K562 (cell line): ENCODE data around the gene CACNG1. TPM values are rescaled to one million over a fixed set of nuclear protein-coding genes. Genes with fewer than 3 reads are reported as not detected.

Experiments used
- ATAC-seq: fragments of 200-7000 bp; cut with Tn5 transposase; 3 replicates; pipeline ENCODE4 v1.9.1; 2020; ENCODE audit warnings: moderate library complexity
- BruUV-seq: library from RNA; stranded (reverse); fragments of 400-500 nt; replicated peaks from 2 replicates; lab custom pipeline; 2021; lab: Mats Ljungman, UMichigan
- CTCF ChIA-PET: fragments of 300-600 bp; formaldehyde crosslinking; extraction: SDS; loops from one replicate; lab custom pipeline; 2021; ENCODE audit warnings: low intra/inter-chr PET ratio; lab: Yijun Ruan, JAX
- POLR2A ChIA-PET: fragments of 300-600, 350-650 bp; sonication (Branson Sonifier 250); formaldehyde crosslinking; extraction: SDS; loops from one replicate; lab custom pipeline; 2021; ENCODE audit warnings: antibody characterized with exemption, inconsistent platforms; lab: Yijun Ruan, JAX
- DNase-seq, 4 experiments: peaks; one replicate each; pipeline versions ENCODE4 v3.0.0 to v3.0.0-alpha.2; 2011 to 2018; ENCODE audit warnings: low spot score in 3 of 4, mixed read lengths in 3 of 4; ENCODE audit errors: extremely low read depth in 1 of 4
- FAIRE-seq: peaks from 2 replicates; lab custom pipeline; 2011; peaks lifted over from hg19 to GRCh38; lab: Jason Lieb, UNC
- H2AFZ ChIP-seq: 2 replicates; pipeline ENCODE4 v1.6.0; 2011; ENCODE audit warnings: low read depth, low read length, control low read depth, inconsistent platforms
- H3K27ac ChIP-seq: fragments of 200-600 bp; 3 replicates; pipeline ENCODE4 v1.8.0; 2011; ENCODE audit warnings: low read depth, mild to moderate bottlenecking, control low read depth, inconsistent platforms, low read length, moderate library complexity, mixed read lengths; ENCODE audit errors: extremely low read depth
- H3K27me3 ChIP-seq, 2 experiments: fragments of 300-600 bp in 1 of 2; 2 replicates in 1 of 2; 3 replicates in 1 of 2; pipeline versions ENCODE4 v1.6.0 to v1.8.0; 2011; ENCODE audit warnings: inconsistent platforms in 2 of 2, low read length in 2 of 2, mild to moderate bottlenecking in 1 of 2, mixed read lengths in 1 of 2, moderate library complexity in 1 of 2; ENCODE audit not compliant: control insufficient read depth in 2 of 2, insufficient read depth in 2 of 2
- H3K36me3 ChIP-seq: fragments of 300-600 bp; 3 replicates; pipeline ENCODE4 v1.8.0; 2011; ENCODE audit warnings: mild to moderate bottlenecking, low read length, inconsistent platforms; ENCODE audit not compliant: control insufficient read depth, insufficient read depth
- H3K4me1 ChIP-seq, 2 experiments: fragments of 200-600 bp in 1 of 2; replicated peaks in 1 of 2; 2 replicates in 1 of 2; 3 replicates in 1 of 2; pipeline versions ENCODE4 v1.5.1 to v1.8.0; 2011; ENCODE audit warnings: inconsistent platforms in 2 of 2, low read length in 2 of 2, mild to moderate bottlenecking in 1 of 2, mixed read lengths in 1 of 2, moderate library complexity in 1 of 2; ENCODE audit not compliant: control insufficient read depth in 2 of 2, insufficient read depth in 2 of 2
- H3K4me2 ChIP-seq: 2 replicates; pipeline ENCODE4 v1.6.1; 2011; ENCODE audit warnings: low read length, control low read depth, inconsistent platforms, mixed read lengths; ENCODE audit not compliant: insufficient read depth
- H3K4me3 ChIP-seq: fragments of 200-600 bp; sonication (generic), shearing (Covaris generic); 2 replicates; pipeline ENCODE4 v1.5.1; 2016; ENCODE audit warnings: control low read depth, inconsistent platforms
- H3K79me2 ChIP-seq: fragments of 200-600 bp; 3 replicates; pipeline ENCODE4 v1.8.0; 2011; ENCODE audit warnings: low read length, inconsistent platforms; ENCODE audit not compliant: control insufficient read depth, insufficient read depth
- H3K9ac ChIP-seq, 2 experiments: 2 replicates each; pipeline versions ENCODE4 v1.6.0 to v1.6.1; 2011; ENCODE audit warnings: low read depth in 2 of 2, low read length in 2 of 2, control low read depth in 1 of 2, inconsistent platforms in 1 of 2, mild to moderate bottlenecking in 1 of 2, mixed read lengths in 1 of 2; ENCODE audit not compliant: insufficient read depth in 1 of 2
- H3K9me1 ChIP-seq: one replicate; pipeline ENCODE4 v1.6.0; 2011; ENCODE audit warnings: inconsistent platforms, mild to moderate bottlenecking, low read length, moderate library complexity; ENCODE audit not compliant: control insufficient read depth, insufficient read depth
- H3K9me3 ChIP-seq: replicated peaks from 2 replicates; pipeline ENCODE4 v1.5.1; 2011; ENCODE audit warnings: low read depth, low read length, inconsistent platforms; ENCODE audit not compliant: control insufficient read depth, insufficient read depth
- H4K20me1 ChIP-seq: replicated peaks from 2 replicates; pipeline ENCODE4 v1.6.1; 2011; ENCODE audit warnings: low read length, inconsistent platforms, mixed read lengths; ENCODE audit not compliant: control insufficient read depth, insufficient read depth
- DIDO1 ChIP-seq: fragments of 450-650 bp; IDR thresholded peaks from 2 replicates; pipeline ENCODE4 v1.6.1; 2016; ENCODE audit warnings: low read depth, missing biosample characterization, missing genetic modification characterization
- GABPB1 ChIP-seq: sonication (generic); formaldehyde crosslinking; IDR thresholded peaks from 2 replicates; pipeline ENCODE4 v1.8.0; 2022; ENCODE audit warnings: mild to moderate bottlenecking, missing genetic modification reagents
- ID3 ChIP-seq, 2 experiments: fragments of 250-450 bp in 1 of 2; fragments of 450-650 bp in 1 of 2; sonication (Bioruptor Pico) in 1 of 2; IDR thresholded peaks; 2 replicates each; pipeline versions ENCODE4 v1.6.1 to v1.8.0; 2016 to 2021; ENCODE audit warnings: mild to moderate bottlenecking in 2 of 2, moderate library complexity in 2 of 2, missing compliant biosample characterization in 1 of 2, missing genetic modification characterization in 1 of 2
- KAT7 ChIP-seq: sonication (generic); formaldehyde crosslinking; IDR thresholded peaks from 2 replicates; pipeline ENCODE4 v1.8.0; 2022; ENCODE audit warnings: missing genetic modification reagents, mild to moderate bottlenecking, borderline replicate concordance
- RBBP5 ChIP-seq: fragments of 200-600 bp; sonication (generic); IDR thresholded peaks from 2 replicates; pipeline ENCODE4 v1.6.1; 2012; ENCODE audit warnings: borderline replicate concordance, mild to moderate bottlenecking, low read length, control low read depth, inconsistent platforms; ENCODE audit not compliant: insufficient read depth, poor library complexity, severe bottlenecking
- RBM25 ChIP-seq: fragments of 200-400 bp; formaldehyde crosslinking; IDR thresholded peaks from 2 replicates; pipeline ENCODE4 v1.6.1; 2018; ENCODE audit warnings: low read length, low read depth, moderate library complexity; ENCODE audit not compliant: severe bottlenecking
- SP2 ChIP-seq: IDR thresholded peaks from 2 replicates; pipeline ENCODE4 v1.6.1; 2011; ENCODE audit warnings: mild to moderate bottlenecking, low read depth, low read length, moderate library complexity; ENCODE audit not compliant: poor library complexity, severe bottlenecking; ENCODE audit errors: extremely low read depth
- TBP ChIP-seq: optimal IDR thresholded peaks from 2 replicates; pipeline ENCODE3; 2011; ENCODE audit warnings: low read depth, low read length, improper control_type of control experiment
- ZFPM2 ChIP-seq: fragments of 250-450 bp; sonication (Bioruptor Pico); IDR thresholded peaks from 2 replicates; pipeline ENCODE4 v1.5.1; 2022; ENCODE audit warnings: mild to moderate bottlenecking
- ZNF263 ChIP-seq: sonication (generic); formaldehyde crosslinking; IDR thresholded peaks from 2 replicates; pipeline ENCODE4 v1.8.0; 2022; ENCODE audit warnings: mild to moderate bottlenecking, missing genetic modification reagents, borderline replicate concordance
- in situ Hi-C: fragments of 300-500 bp; cut with MboI; formaldehyde crosslinking; loops from 4 replicates; pipeline ENCODE4 v1.15.0; 2018; ENCODE audit warnings: inconsistent platforms, mixed read lengths
- intact Hi-C: fragments of 100-400 bp; cut with micrococcal nuclease; formaldehyde crosslinking; loops from 2 replicates; pipeline ENCODE4 v1.14.2; 2022
- polyA plus RNA-seq, 8 experiments: library from polyadenylated mRNA; depleted of rRNA in 4 of 8; stranded (reverse) in 5 of 8; unstranded in 3 of 8; fragments of >200 nt; fragmentation: Nextera tagmentation in 2 of 8; fragmentation: Illumina TruSeq in 1 of 8; extraction: Ambion mirVana in 2 of 8; extraction: Trizol in 1 of 8; gene quantifications; 2 replicates each; pipeline versions ENCODE4 v1.2.1 to v1.2.3, GENCODE V29; 2011 to 2014; ENCODE audit warnings: inconsistent platforms in 1 of 8, missing spikeins in 1 of 8
- total RNA-seq, 7 experiments: library from RNA; depleted of rRNA in 6 of 7; stranded (reverse); fragments of >200 nt in 6 of 7; fragmentation: Illumina TruSeq in 2 of 7; extraction: Trizol in 2 of 7; gene quantifications; 2 replicates each; pipeline versions ENCODE4 v1.2.1 to v1.2.3, GENCODE V29; 2011 to 2021; ENCODE audit warnings: low replicate concordance in 1 of 7

The CACNG1 gene
- total and polyA plus RNA-seq, 9 of the 15 experiments (the other 6 are each of a cell fraction or from before 2014, with no cell fraction given) = not detected

GRCh38 chr17:67090341-67090740 is 46.0 kb downstream of the CACNG1 start:
- Histone ChIP-seq H3K27me3 (no peaks in the 10 kb centered on the region), H3K4me1 (no peaks in the 10 kb centered on the region), H3K4me3 (no peak overlapping the region), H3K9me3 (no peaks in the 10 kb centered on the region), H3K9me1 (no peaks in the 10 kb centered on the region), H3K4me2 (no peak overlapping the region), H4K20me1 (no peaks in the 10 kb centered on the region), H3K79me2 (peaks cover 7% of the 10 kb centered on the region; the same call in 2 of the 3 replicates), H3K36me3 (peaks cover 22% of the 10 kb centered on the region), H2AFZ (no peak overlapping the region), H3K9ac (no peak overlapping the region), H3K27ac (no peak overlapping the region)
- no TSS peak for BruUV-seq
- DNase-seq = no peak
- CTCF ChIA-PET = interaction anchor here (0.7 kb wide), 1 partner anchor 643 kb away, joined by 4 read pairs; no protein-coding TSS in a partner anchor
- no peak for ATAC-seq
- TF ChIP-seq RBM25 = no peak
- no peak for TF ChIP-seq GABPB1 (CRISPR knock-in tag)
- TF ChIP-seq ZFPM2 (CRISPR knock-in tag) = no peak
- TF ChIP-seq SP2 = no peak
- TF ChIP-seq ID3 (CRISPR knock-in tag; IDR thresholded peaks at IDR 0.05) = no peak
- TF ChIP-seq ID3 (tag; IDR thresholded peaks at IDR 0.05) = no peak
- no peak for TF ChIP-seq KAT7 (CRISPR knock-in tag)
- TF ChIP-seq DIDO1 = no peak
- TF ChIP-seq ZNF263 = no peak
- no peak for TF ChIP-seq TBP
- TF ChIP-seq RBBP5 = no peak
- in situ Hi-C loops (no loop called here), intact Hi-C loops (no loop called here)
- POLR2A ChIA-PET = no interaction called here
- no peak for FAIRE-seq
